Activated CD4-positive, alpha-beta T cell treated with anti-CD3 and anti-CD28 coated beads for 24 hours (primary cell): ENCODE results near the gene RAPGEF5.

Experiments
- DNase-seq, 2 donors: peaks; one replicate each; pipeline ENCODE4 v3.0.0-alpha.2; 2020; ENCODE audit warnings: low read depth in 2 of 2

The RAPGEF5 gene

DNA sequence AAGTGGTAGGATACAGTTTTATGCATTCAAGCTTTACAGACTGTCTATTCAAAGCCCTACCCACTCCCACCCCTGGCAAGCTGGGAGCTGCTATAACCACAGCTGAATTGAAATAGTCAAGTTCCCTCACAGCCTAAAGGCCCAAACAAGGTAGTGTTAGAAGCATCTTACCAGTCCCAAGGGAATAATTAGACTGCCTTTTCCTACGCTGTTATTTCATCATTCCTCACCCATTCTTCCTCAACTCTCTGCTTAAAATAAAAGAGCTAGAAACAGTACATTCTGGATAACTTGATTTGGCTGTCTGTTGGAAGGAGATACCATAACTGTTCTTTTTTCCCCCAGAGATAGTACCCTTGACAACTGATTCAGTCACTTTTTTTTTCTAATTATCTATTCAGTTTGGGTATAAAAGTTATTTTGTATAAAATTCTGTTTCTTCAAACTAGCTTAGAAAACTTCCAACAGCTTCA is 54.0 kb downstream of the RAPGEF5 start:
- no peak for DNase-seq

DNA sequence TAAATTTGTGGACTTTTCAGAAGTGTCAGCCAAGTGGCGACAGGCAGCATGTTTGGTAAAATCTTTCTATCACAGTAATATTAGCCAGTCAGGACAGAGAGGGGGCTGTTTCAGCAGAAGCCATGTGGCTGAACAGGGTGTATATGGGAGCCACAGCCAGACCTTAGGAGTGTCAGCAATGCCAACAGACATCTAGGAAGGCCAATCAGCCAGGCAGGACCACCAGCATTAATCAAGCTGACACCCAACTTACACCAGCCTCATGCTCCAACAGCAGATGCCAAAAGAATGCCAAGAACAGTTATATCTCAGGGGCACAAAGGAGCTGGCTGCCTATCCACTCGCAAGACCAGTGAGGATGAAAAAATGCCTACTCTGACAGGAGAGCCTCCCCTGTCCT is 54.8 kb downstream of the RAPGEF5 start:
- no peak for DNase-seq

DNA sequence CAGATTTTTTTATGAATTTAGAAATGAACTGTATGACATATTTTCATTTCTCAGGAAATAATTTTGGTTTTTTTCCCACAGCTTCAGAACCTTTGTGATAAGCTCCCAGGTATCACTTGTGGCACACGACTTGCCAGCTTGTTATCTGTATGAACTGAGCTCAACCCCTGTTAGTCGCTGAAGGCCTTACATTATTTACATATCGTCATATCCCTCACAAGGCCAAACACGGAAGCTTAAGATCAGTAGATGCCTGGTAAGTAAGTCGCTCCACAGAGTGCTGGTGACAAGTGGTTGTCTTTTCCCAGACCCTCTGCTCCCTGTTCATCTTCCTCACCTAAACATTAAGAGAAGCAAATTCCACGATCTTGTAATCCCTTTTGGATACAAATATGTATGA is 55.2 kb downstream of the RAPGEF5 start:
- DNase-seq = no peak

DNA sequence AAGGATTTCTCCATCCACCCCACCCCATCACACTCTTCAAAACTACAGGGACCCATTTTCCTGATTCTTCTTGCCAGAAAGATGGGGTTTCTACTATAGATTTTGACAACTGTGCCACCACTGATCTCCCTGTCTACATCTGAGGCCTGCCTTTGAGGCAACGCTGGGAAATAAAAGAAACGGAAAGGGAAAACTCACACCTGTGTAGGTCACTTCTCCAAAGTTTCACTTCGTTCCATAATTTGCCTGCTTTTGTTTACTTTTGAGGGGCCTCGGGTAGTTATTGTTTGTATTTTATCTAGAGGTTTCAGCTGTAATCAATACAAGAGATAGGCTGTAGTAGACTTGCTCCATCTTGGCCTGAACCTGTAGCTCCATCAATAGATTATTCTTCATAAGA is 56.1 kb downstream of the RAPGEF5 start:
- DNase-seq = no peak

DNA sequence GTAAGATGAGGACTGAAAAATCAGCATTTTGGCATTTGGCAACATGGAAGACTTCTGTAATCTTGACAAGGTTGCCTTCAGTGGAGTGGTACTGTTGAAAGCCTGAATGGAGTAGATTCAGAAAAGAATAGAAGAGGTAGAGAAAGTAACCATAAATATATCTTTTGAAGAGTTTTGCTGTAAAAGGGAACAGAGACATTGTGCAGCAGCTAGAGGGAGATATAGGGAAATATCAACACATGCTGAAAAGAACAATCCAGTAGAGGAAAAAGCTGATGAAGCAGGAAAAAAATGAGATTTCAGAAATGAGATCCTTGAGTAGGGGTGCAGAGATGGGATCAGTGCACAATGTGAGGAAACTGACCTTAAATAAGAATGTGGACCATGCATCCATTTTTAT is 60.0 kb downstream of the RAPGEF5 start:
- DNase-seq = no peak

DNA sequence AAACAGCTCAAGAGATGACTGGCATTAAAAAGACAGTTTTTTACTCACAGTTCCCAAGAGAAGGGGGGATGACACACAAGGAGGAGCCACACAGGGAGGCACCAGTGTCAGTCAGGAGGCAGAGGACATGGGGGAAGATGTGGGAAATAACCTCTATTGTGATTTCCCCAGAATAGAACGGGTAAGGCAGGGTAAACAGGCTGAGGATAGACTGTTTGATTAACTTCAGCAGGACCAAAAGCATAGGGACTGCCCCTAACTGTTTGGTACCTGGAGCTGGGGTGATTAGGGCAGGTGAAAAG is 60.7 kb downstream of the RAPGEF5 start:
- no peak for DNase-seq

DNA sequence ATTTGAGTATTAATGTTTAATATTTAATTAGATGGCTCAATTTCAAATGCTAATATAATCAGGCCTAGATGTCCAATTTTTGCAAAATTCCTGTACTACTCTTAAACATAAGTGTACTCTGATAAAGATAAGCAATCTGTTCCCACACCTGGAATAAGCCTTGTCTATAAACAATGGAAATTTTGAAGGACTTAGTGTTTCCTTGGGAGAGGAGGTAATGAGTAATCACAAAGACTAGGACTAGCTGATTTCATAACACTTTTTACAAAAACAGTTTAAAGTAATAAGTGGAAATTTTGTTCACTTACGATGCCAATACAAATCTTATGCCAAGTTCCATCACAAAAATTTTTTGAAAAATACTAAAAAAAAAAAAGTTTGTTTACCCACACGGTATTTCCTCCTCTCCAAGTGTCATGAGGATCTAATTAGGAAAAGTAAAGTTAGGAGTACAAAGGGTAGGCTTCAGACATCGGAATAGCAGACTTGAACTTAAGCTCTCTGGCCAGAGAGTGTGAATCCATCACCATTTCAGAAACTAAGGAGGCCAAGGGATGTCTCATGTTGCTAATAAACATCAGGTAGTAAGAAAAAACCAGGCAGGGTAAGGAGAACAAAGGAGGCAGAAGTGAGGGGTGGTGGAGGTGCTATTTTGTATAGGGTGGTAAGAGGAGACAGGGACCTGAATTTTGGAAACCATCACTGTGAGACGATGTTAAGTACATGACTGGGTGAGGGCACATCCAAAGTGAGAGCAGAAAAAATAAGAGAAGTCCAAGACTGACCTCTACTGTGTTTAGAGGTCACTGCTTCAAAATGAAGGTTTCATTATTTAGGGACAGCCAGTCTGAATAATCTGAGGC is 61.3 kb downstream of the RAPGEF5 start:
- DNase-seq = no peak

DNA sequence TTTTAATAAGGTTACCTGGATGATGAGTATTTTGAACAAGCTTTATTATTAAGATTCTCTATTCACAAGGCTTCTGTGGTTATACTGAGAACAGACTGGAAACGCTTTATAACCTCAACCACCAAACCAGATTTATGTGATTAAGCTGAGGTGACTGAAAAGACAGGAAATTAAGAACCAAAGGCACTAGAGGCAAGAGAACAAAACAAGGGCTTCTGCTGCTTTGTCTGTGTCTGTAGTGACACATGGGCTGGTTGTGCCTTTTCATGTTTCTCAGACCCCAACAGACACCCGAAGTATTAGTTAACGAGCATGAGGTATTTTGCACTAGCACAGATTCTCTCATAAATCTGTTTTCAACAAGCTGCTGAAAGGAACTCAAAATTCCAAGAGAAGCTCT is 64.4 kb downstream of the RAPGEF5 start:
- DNase-seq = no peak

DNA sequence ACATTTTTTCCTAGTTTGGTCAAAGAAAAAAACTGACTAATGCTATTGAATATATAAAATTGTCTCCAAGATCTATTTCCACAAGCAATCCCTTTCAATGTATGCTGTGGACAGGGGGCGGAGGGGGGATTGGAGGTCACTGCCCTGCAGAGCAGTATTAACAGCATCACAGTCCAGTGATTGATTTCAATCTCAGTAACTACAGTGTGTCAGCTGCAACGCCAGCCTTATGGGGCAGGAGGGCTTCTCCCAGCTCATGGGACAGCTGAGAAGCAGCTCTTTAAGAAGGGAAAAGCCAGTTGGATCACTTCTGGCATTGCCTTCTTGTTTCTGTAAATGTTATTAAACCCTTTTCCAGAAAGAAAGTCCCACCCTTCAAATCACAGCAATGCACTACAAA is 65.0 kb downstream of the RAPGEF5 start:
- no peak for DNase-seq

DNA sequence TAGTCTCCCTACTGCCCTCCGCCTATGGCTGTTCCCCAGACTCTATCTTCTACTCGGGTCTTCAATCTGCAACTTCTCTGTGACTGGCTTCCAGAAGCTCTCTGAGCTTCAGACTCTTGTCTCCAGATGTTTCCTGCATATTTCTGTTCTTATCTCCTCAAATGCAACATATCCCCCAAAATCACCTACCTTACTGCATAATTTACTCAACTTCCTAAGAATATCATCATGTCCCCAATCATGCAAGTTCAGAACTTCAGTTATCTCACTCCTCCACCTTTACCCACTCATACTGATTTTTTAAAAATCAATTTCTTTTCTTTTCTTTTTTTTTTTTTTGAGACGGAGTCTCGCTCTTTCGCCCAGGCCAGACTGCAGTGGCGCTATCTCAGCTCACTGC is 68.8 kb downstream of the RAPGEF5 start:
- DNase-seq = no peak

DNA sequence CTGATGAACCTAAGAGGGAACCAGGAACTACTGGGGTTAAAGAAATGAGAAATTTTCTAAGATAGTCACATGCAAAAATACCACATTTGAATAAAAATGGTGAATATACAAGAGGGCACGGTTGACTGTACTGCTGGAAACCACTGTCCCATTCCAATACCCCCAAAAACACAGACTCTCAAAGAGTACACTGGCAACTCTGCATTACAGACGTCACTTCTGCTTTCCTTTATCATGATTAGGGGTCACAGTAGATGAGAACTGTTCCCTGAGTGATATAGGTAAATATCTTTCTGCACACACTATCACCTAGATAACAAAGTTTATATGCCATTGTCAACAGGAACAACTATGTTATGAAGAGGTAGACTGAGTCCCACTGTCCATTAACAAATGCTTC is 69.5 kb downstream of the RAPGEF5 start:
- DNase-seq = no peak

DNA sequence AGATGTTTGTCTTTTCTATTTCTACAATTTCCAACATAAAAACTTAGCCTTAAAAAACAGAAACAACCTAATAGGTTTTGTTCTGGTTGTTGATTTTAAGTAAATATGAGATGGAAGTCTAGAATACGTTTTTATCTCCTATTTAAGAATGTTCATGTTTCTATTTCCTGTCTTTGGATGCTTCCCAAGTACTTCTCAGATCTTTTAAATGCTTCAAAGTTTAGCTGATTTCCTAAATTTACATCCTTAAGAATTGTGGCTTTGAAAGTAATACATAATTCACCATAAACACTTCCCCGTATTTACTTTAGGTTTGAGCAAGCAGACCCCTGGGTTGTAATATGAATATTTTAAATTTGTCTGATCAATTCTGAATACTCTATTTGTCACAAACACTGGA is 70.5 kb downstream of the RAPGEF5 start:
- DNase-seq = no peak

DNA sequence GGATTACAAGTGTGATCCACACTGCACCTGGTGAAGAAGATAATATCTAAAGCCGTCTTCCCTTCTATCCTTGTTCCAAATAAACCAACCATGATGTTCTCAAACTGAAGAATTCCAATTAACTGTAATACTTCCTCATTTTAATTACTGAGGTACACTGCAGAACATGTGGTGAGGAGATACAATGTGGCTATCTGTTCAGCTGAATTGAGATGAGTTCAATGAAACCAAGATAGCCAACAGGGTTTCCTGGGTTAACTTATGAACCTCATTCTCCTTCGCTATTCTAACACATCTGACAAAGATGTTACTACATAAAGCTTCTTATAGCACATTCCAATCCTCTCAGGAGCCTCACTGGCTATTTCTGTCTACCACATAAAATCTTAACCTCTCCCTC is 75.5 kb downstream of the RAPGEF5 start:
- DNase-seq = no peak

DNA sequence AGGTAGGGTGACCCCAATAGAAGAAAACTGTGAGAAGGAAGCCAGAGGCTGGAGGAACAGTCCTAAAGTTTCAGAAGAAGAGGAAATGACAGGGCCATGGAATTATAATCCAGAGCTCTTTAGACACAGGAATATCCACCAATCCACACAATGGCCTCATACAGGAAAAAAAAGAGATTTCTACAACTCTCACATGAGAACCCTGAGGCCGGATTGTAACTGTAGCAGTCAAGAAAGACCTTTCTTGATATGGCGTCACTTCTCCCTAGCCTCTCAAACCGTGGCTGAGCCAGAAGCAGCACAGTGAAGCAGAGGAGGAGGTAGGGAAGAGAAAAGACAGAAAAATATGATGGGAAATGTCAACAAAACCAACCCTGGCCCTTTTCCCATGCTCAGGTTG is 76.9 kb downstream of the RAPGEF5 start:
- DNase-seq = no peak

DNA sequence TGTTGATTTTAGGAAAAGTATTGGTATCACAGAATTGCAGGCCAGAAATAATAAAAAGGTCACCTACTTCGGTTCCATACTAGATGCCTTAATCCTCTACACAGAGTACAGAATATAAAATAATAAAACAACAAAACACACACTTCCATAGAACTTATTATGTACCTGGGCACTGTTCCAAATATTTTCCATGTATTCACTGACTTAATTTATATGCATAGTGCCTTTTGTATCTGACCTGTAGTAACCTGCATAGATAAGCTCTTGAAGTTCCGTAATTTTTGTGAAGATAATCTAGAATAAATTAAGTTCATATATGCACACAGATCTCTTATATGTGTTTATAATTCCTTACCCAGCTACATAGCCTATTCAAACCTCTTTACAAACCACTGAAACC is 78.3 kb downstream of the RAPGEF5 start:
- no peak for DNase-seq

DNA sequence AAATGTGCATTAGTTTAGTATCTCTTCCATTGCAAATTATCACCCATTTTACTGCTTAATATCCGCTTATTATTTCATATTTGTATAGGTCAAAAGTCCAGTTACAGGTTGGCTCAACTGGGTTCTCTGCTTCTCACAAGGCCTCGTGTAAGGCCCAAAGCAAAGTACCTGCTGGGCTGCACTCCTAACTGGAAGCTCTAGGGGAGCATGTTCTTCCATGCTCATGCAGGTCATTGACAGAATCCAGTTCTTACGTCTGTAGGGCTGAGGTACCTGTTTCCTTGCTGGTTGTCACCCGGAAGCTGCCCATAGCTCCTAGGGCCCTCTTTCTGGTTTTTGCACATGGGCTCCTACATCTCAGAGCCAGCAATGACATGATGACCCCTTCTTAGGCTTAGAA is 79.6 kb downstream of the RAPGEF5 start:
- no peak for DNase-seq

DNA sequence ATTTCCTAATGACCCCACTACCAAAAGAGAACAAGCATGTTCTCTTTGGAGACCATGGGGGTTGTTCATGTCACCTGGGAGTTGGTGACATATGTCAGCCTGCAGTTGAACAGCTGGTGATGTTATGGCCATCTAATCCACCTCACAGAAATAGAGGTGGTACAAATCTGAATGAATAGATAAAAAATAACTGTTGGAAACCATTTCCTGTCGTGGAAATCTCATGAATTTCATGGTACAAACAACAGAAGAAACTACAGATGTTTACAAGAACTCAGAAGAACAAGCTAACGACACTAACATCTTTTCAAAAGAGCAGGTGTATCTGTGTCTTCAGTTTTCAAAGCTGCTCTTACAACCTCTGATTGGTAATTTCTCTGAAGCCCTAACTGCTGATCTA is 81.3 kb downstream of the RAPGEF5 start:
- DNase-seq = no peak

DNA sequence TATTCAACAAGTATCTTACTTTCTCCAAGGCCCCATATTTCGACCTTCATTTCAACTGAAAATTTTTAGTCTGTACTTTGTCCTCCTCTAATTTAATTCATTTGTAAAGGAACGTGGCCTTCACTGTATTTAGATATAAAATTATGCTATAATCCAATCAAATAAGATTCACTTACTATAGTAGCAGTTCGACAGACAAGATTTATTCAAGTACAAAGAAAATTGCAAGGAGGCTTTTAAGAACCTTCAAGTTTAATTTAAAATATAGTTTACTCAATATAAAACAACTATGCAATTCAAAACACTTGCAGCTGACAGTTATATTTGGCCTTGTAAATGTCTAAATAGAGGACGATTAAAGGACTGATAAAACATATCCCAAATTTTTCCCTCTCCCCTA is 85.6 kb downstream of the RAPGEF5 start:
- no peak for DNase-seq

DNA sequence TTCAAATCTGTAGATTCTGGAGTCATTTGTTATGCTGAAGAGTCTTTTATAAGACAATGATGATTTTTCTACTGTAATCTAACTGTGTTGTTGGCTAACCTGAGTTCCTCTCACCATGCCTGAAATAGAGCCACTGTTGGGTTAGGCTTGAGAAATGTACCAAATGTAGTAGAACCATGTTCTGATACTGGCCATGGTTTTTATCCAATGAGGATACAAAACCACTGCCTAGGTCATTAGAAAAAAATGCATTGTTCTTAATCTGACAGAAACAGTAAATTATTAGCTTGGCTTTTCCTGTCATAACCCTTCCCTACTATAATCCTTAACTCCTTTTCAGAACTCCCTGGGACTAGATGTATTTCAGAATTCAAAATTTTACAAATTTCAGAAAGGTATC is 86.6 kb downstream of the RAPGEF5 start:
- DNase-seq = no peak

DNA sequence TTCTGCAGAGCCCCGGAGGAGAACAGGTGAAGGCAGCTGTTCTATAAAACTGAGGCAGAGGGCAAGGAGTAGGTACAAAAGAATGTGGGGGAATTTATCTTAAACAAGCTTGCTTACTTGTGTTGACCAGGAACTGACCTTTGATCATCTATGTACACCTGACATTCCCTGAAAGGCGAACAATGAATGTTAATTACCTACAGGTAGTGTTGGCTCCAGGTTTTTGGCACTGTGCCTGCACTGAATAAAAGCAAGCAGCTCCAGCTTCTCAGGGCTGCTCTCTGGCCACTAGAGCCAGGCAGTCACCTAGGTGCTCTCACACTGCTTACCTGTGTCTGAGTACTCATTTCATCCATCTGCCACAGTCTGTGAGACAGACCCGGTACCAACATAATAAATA is 87.0 kb downstream of the RAPGEF5 start:
- no peak for DNase-seq

DNA sequence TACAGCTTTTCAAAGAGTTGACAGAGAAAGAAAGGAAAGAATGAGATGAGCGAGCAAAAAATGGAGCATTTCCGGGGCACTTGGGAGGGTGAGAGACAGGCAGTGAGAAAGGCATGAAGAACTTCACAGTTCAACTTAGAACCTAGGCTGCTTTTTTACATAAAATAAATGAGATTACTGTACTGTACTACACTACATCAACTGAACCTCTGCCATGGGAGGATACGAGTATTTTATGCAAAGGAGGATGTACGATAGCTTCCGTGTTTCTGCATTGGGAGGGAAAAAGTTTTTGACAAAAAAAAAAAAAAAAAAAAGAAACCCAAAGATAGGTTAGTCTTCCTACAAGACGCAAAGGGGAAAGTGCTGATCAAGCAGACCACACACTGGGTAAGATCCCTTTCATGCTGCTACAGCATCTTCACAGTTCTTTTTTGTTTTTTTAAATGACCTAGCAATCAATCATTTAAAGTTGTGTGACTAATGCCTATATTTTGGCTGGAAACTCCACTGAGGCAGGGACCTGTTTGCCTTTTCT is 88.0 kb downstream of the RAPGEF5 start:
- no peak for DNase-seq

DNA sequence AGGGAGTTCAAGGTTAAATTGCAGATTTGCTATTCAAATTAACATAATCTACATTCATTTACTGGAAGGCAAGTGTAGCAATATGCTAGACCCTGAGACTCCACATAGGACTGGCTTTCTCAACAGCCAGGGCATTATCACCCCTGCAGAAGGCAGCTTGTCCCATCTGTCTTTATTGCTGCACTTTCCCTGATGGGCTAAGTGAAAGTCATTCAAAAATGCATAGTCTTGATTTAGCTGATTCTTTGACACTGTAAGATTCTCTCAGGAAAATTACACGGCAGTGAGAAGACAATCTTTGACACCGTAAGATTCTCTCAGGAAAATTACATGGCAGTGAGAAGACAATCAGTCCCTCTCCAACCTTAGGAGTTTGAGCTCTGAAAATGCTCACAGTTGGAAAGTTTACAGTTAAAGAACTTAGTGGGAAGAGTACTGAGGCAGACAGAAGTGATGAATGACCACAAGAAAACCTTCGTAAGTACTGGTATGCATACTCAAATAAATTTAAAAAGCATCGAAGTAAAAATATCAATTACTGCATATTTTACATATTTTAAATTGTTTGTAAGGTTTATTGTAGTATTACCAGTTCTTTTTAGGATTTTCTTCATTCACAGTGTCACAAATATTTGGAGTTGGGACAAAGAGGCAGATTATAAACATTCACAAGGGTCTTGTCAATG is 88.9 kb downstream of the RAPGEF5 start:
- no peak for DNase-seq

DNA sequence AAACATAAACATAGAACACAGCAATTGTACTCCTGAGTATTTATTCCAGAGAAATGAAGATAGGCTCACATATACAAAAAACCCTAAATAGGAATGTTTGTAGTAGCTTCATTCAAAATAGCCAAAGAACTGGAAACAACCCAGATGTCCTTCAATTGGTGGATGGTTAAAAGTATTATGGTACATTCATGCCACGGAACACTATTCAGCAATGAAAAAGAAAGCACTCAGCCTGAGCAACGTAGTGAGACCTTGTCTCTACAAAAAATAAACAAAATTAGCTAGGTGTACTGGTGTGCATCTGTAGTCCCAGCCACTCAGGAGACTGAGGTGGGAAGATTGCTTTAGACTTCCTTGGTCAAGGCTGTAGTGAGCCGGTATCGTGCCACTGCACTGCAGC is 94.4 kb downstream of the RAPGEF5 start:
- no peak for DNase-seq
